DMS53 (cell line): ENCODE measurements around the gene COX7B.
"Not testable (repeated sequence)": the region's sequence is repeated elsewhere in the genome, so short reads cannot be mapped to it uniquely, and the experiment has no call there.

ENCODE experiments used
- DNase-seq: peaks from one replicate; lab custom pipeline; 2025; lab: John Stamatoyannopoulos, UW

COX7B gene

GRCh38 chrX:77899081-77899828 is at the start of gene COX7B:
TSS of gene COX7B (plus strand) at chrX:77899468. CDS start at chrX:77899554, 86 bp downstream.
- DNase-seq, result peak; percentile 98

DNA sequence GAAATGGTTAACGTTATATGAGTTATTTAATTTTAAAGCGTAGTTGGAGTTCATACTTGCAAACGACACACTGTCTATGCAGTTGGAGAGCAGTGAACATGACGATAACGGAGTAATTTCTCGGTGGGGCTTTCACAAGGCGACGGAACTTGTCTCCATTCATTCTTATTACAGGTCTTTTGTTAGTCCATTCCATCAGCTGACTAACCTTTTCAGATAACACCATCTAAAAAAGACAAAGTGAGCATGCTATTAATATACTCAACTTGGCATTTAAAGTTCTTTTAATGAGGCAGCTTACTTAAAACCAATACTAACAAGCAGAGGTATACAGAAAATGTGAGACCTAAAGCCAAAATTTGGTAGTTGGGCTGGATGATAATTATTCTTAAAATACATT is 23.9 kb upstream of the COX7B start:
- DNase-seq, result no peak

GRCh38 chrX:77881418-77881817 is 17.9 kb upstream of the COX7B start:
- DNase-seq, result not testable (repeated sequence)

- no peak for DNase-seq
These were observed 6.4 kb upstream of the COX7B start for GRCh38 chrX:77892887-77893286.

DNA sequence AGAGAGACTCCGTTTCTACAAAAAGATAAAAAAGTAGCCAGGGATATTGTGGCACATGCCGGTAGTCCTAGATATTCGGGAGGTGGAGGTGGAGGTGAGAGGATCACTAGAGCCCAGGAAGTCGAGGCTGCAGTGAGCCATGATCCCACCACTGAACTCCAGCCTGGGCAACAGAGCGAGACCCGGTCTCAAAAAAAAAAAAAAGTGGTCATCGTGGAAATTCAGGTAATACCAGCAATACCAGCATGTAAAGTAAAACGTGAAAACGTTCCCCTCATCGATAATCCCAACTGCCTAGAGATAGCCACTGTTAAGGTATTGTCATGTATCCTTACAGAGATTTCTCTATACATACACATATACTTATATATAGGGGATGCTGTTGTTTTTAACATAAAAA is 5.6 kb upstream of the COX7B start:
- DNase-seq, result no peak

- peak; percentile 98 for DNase-seq
These were observed 4.1 kb upstream of the COX7B start, which contains the start of gene MAGT1 for GRCh38 chrX:77894921-77895886. TSS of gene MAGT1 (minus strand) at chrX:77895435. CDS start at chrX:77895410, 25 bp downstream.

DNA sequence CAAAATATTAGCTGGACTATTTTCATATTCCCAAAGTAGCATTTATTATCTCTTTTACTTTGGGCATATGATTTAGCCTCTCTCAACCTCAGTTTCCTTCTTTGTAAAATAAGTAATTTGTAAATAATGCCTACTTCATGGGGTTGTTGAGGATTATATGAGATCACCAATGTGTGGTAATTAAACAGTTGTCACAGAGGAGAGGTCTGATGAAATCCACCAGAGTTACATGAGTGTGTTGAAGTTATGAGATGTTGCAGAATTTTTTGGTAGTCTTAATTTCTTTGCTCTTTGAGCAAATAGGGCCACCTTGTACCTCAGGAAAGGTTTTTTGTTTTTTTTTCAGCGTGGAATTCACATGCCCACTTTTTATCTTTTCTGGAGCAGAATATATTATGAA is 1.4 kb downstream of the COX7B start:
- no peak for DNase-seq

- DNase-seq, result no peak
These were observed 2.2 kb downstream of the COX7B start for GRCh38 chrX:77901506-77901905.

GRCh38 chrX:77910108-77910840 is 11.0 kb downstream of the COX7B start, which contains the start of gene ATP7A:
TSS of gene ATP7A (plus strand) at chrX:77910693. CDS start at chrX:77971642, 60,949 bp downstream.
- DNase-seq, result peak; percentile 97

DNA sequence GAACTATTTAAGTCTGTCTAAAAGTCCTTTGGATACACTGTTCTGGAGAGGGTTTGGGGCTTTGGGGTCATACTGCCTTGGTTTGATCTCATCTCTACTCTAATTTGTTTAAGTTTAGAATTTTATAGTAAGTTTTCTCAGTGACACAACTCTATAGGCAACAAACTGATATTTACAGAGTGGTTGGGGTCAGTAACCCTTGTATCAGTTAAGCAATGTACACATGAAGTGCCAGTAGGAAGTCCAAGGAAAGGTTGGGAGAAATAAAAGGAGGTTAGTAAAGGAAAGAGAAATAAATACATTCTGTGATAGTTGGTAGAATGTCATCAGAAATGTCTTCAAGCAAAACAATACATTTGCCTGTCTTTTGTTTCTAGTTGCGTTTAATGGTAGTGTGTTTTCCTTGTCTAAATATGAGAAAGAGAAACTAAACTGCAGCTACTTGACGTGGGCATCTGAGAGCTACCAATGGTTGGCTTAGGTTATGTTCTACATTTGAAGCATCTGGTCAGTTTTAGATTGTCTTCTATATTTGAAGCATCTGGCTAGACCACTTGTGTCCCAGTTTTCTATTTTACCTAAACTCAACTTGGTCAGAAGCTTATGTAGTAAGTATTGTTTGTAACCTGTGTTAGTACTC is 18.1 kb downstream of the COX7B start:
- no peak for DNase-seq

GRCh38 chrX:77918568-77918967 is 19.3 kb downstream of the COX7B start:
- DNase-seq, result no peak

DNA sequence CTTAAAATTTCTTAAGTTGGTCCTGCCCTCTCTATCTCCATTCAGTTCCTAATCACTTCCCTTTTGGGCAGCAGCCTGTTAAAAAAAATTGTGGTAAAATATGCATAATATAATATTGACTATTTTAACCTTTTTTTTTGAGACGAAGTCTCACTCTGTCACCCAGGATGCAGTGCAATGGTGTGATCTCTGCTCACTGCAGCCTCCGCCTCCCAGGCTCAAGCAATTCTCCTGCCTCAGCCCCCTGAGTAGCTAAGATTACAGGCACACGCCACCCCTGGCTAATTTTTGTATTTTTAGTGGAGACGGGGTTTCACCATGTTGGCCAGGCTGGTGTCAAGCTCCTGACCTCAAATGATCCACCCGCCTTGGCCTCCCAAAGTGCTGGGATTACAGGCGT is 20.1 kb downstream of the COX7B start:
- DNase-seq, result not testable (repeated sequence)

GRCh38 chrX:77922787-77923186 is 23.5 kb downstream of the COX7B start:
- no peak for DNase-seq

DNA sequence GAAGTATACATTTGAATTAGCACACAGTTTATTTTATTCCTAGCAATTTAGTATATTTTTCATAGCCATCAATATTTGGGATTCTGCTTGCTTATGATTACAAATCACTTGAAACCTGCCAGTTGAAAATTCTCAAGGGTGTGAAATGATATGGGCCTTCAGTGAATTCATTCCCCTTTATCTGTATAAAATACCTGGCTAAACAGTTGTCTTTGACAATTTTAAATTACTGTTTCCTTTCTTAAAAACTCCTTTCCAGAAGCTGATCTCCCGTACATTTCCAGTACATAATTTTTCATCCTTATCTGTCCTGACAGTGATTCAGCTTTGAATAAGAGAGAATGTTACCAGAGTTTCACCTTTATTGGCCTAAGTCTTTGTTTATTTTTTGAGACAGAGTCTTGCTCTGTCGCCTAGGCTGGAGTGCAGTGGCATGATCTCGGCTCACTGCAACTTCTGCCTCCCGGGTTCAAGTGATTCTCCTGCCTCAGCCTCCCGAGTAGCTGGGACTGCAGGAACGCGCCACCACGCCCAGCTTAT is 25.1 kb downstream of the COX7B start:
- no peak for DNase-seq

DNA sequence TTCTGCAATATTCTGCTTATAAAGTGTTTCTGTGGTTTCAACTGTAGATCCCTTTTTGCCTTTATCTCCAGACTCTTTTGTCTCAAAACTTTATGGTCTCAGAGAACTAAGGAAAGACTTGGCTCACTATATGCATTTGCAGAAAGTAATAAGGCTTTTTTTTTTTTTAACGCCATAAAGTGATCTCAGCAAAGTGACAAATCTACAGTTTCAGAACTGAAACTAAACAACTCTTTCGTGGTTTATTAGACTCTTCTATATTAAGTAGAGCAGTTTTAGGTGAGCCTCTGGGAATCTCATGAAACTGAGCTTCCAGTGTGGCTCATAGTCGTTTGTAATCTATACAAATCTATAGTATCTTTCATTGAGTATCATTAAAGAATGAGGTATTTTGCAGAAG is 26.5 kb downstream of the COX7B start:
- DNase-seq, result no peak

GRCh38 chrX:77930581-77930980 is 31.3 kb downstream of the COX7B start:
- no peak for DNase-seq

- DNase-seq, result no peak
These were observed 36.6 kb downstream of the COX7B start for GRCh38 chrX:77935886-77936285.

GRCh38 chrX:77936299-77936698 is 37.0 kb downstream of the COX7B start:
- no peak for DNase-seq

DNA sequence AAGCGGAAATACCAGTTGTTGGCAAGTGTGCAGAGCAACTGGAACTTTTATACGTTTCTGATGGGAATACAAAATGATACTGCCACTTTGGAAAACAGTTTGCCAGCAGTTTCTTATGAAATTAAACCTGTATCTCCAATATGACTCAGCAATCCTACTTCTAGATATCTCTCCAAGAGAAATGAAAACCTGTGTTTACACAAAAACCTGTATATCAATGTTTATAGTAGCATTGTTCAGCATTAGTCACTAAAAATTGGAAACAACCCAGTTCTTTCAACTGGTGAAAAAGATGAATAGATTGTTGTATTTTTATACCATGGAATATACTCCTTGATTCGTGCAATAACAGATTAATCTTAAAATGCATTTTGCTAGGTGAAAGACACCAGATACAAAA is 38.0 kb downstream of the COX7B start:
- peak; percentile 81 for DNase-seq

- DNase-seq, result no peak
These were observed 38.9 kb downstream of the COX7B start for GRCh38 chrX:77938083-77938680.

DNA sequence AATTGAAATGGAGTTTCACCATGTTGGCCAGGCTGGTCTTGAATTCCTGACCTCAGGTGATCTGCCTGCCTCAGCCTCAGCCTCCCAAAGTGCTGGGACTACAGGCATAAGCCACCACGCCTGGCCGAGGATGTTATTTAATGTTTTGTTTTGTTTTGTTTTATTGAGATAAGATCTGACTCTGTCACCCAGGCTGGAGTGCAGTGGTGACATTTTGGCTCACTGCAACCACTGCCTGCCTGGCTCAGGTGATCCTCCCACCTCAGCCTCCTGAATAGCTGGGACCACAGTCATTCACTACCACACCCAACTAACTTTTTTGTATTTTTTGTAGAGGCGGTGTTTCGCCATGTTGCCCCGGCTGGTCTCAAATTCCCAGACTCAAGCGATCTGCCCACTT is 45.8 kb downstream of the COX7B start:
- not testable (repeated sequence) for DNase-seq
